HepG2 (cell line): ENCODE measurements around the gene MC1R. TPM values are rescaled to one million over a fixed set of nuclear protein-coding genes. Genes with fewer than 3 reads are reported as not detected.

ENCODE experiments used
- ARNTL ChIP-seq: sonication (generic); formaldehyde crosslinking; IDR thresholded peaks from 2 replicates; pipeline ENCODE4 v1.4.0; 2020; ENCODE audit warnings: mild to moderate bottlenecking, missing genetic modification reagents
- CBX5 ChIP-seq: sonication (generic); formaldehyde crosslinking; IDR thresholded peaks from 2 replicates; pipeline ENCODE4 v1.4.0; 2020; ENCODE audit warnings: missing genetic modification reagents, borderline replicate concordance
- CCDC6 ChIP-seq: sonication (generic); formaldehyde crosslinking; IDR thresholded peaks from 2 replicates; pipeline ENCODE4 v1.8.1; 2022; ENCODE audit warnings: mild to moderate bottlenecking, missing genetic modification reagents, moderate library complexity
- ESRRA ChIP-seq: sonication (generic); formaldehyde crosslinking; IDR thresholded peaks from 2 replicates; pipeline ENCODE4 v1.5.1; 2020; ENCODE audit warnings: mild to moderate bottlenecking, low read depth, missing genetic modification reagents
- ETV5 ChIP-seq: IDR thresholded peaks from 2 replicates; pipeline ENCODE4 v1.6.1; 2018; ENCODE audit warnings: missing biosample characterization, missing genetic modification reagents, inconsistent platforms, borderline replicate concordance
- FOXO1 ChIP-seq: sonication (generic); formaldehyde crosslinking; IDR thresholded peaks from 2 replicates; pipeline ENCODE4 v1.4.0; 2020; ENCODE audit warnings: missing genetic modification reagents
- GATAD1 ChIP-seq: IDR thresholded peaks from 2 replicates; pipeline ENCODE4 v1.6.1; 2016; ENCODE audit warnings: missing genetic modification reagents, missing compliant biosample characterization
- GFI1 ChIP-seq: sonication (generic); formaldehyde crosslinking; IDR thresholded peaks from 2 replicates; pipeline ENCODE4 v1.5.0; 2020; ENCODE audit warnings: missing genetic modification reagents, mild to moderate bottlenecking, borderline replicate concordance
- GMEB1 ChIP-seq: sonication (generic); formaldehyde crosslinking; IDR thresholded peaks from 2 replicates; pipeline ENCODE4 v1.5.1; 2020; ENCODE audit warnings: missing genetic modification reagents, mild to moderate bottlenecking, borderline replicate concordance
- HMG20B ChIP-seq: conservative IDR thresholded peaks from 2 replicates; pipeline ENCODE4 v1.6.1; 2016; ENCODE audit warnings: missing genetic modification reagents, missing compliant biosample characterization
- POGZ ChIP-seq: sonication (generic); formaldehyde crosslinking; IDR thresholded peaks from 2 replicates; pipeline ENCODE4 v1.4.0; 2020; ENCODE audit warnings: mild to moderate bottlenecking, missing genetic modification reagents
- RBM22 ChIP-seq: fragments of 200-400 bp; formaldehyde crosslinking; optimal IDR thresholded peaks from 2 replicates; pipeline ENCODE3; 2017; ENCODE audit warnings: mild to moderate bottlenecking, low read length, moderate library complexity
- RFX5 ChIP-seq: IDR thresholded peaks from 2 replicates; pipeline ENCODE4 v1.6.1; 2011; ENCODE audit warnings: low read depth, low read length, improper control_type of control experiment
- SAFB2 ChIP-seq: sonication (generic); formaldehyde crosslinking; IDR thresholded peaks from 2 replicates; pipeline ENCODE4 v1.5.1; 2020; ENCODE audit warnings: missing genetic modification reagents, low read depth, mild to moderate bottlenecking, borderline replicate concordance
- SAP130 ChIP-seq: IDR thresholded peaks from 2 replicates; pipeline ENCODE4 v1.6.1; 2016; ENCODE audit warnings: low read depth
- THRA ChIP-seq: sonication (generic); formaldehyde crosslinking; IDR thresholded peaks from 2 replicates; pipeline ENCODE4 v1.4.0; 2020; ENCODE audit warnings: missing genetic modification reagents, borderline replicate concordance
- ZFP82 ChIP-seq: sonication (generic); formaldehyde crosslinking; IDR thresholded peaks from 2 replicates; pipeline ENCODE4 v1.5.1; 2020; ENCODE audit warnings: mild to moderate bottlenecking, missing genetic modification reagents, borderline replicate concordance
- ZFP91 ChIP-seq: sonication (generic); formaldehyde crosslinking; IDR thresholded peaks from 2 replicates; pipeline ENCODE4 v1.9.0; 2022; ENCODE audit warnings: missing genetic modification reagents, mild to moderate bottlenecking, borderline replicate concordance
- ZNF275 ChIP-seq: sonication (generic); formaldehyde crosslinking; IDR thresholded peaks from 2 replicates; pipeline ENCODE4 v1.8.0; 2022; ENCODE audit warnings: missing genetic modification reagents, mild to moderate bottlenecking, inconsistent platforms, borderline replicate concordance
- ZNF839 ChIP-seq: sonication (generic); formaldehyde crosslinking; IDR thresholded peaks from 2 replicates; pipeline ENCODE4 v1.4.0; 2020; ENCODE audit warnings: missing genetic modification reagents, mild to moderate bottlenecking, borderline replicate concordance
- polyA plus RNA-seq, 8 experiments: library from polyadenylated mRNA; depleted of rRNA in 3 of 8; stranded (reverse) in 7 of 8; unstranded in 1 of 8; fragments of >200 nt; fragmentation: Illumina TruSeq in 4 of 8; extraction: Trizol in 4 of 8; gene quantifications; 2 replicates each; pipeline versions ENCODE4 v1.2.1 to v1.2.3, GENCODE V29; 2011 to 2016; ENCODE audit warnings: low read depth in 4 of 8, missing spikeins in 1 of 8, mixed read lengths in 1 of 8; ENCODE audit not compliant: insufficient read depth in 1 of 8
- total RNA-seq, 5 experiments: library from RNA; depleted of rRNA; stranded (reverse); fragments of >200 nt; fragmentation: Illumina TruSeq; extraction: Trizol; gene quantifications; 2 replicates each; pipeline ENCODE4 v1.2.3, GENCODE V29; 2016; ENCODE audit warnings: low read depth in 1 of 5

MC1R gene
- total and polyA plus RNA-seq, 2 of the 13 experiments (the other 11 are each of a cell fraction or from before 2014, with no cell fraction given) = 9.1 to 14.8 TPM

- TF ChIP-seq ZNF839 (no peak), RBM22 (no peak), POGZ (CRISPR knock-in tag) (0 out of 2 replicates have a peak, but pooled peaks have one; percentile 24), ARNTL (CRISPR knock-in tag) (peak; percentile 64; the same call in 1 of the 2 replicates), CBX5 (CRISPR knock-in tag) (0 out of 2 replicates have a peak, but pooled peaks have one; percentile 44), SAP130 (CRISPR knock-in tag) (peak; percentile 82), GATAD1 (CRISPR knock-in tag) (peak; percentile 29; the same call in 1 of the 2 replicates), RFX5 (no peak), ETV5 (CRISPR knock-in tag) (0 out of 2 replicates have a peak, but pooled peaks have one; percentile 12), HMG20B (CRISPR knock-in tag) (0 out of 2 replicates have a peak, but pooled peaks have one; percentile 8), GMEB1 (peak; percentile 62), ZNF275 (CRISPR knock-in tag) (0 out of 2 replicates have a peak, but pooled peaks have one; percentile 2), CCDC6 (CRISPR knock-in tag) (0 out of 2 replicates have a peak, but pooled peaks have one; percentile 4), ZFP82 (CRISPR knock-in tag) (peak; percentile 55; the same call in 1 of the 2 replicates), FOXO1 (peak; percentile 31; the same call in 1 of the 2 replicates), THRA (peak; percentile 11; the same call in 1 of the 2 replicates), ESRRA (CRISPR knock-in tag) (peak; percentile 22), GFI1 (CRISPR knock-in tag) (0 out of 2 replicates have a peak, but pooled peaks have one; percentile 6), ZFP91 (CRISPR knock-in tag) (peak; percentile 42; the same call in 1 of the 2 replicates), SAFB2 (CRISPR knock-in tag) (peak; percentile 16; the same call in 1 of the 2 replicates)
Observed at GRCh38 chr16:89873972-89874689, 44.5 kb upstream of the MC1R start (continued).
